ENCODE results near the gene PTPRT. TPM values are rescaled to one million over a fixed set of nuclear protein-coding genes. Genes with fewer than 3 reads are reported as not detected.

Gene PTPRT
- total and polyA plus RNA-seq, 2 experiments from 2014 or later: not detected

DNA sequence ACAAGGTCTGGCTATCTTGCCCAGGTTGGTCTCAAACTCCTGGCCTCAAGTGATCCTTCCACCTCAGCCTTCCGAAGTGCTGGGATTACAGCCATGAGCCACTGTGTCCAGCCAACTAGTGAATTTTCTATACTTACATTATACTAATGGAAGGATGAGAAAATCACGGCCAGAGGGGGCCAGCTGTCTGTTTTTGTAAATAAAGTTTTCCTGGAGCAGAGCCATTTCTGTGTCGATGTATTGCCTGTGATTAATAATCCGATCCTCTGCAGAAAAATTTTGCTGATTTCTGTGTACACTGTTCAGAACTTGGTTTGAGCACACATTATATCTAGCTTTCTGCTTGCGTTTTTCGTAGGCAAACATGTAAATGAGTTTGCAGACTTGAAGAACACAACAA is 28.8 kb downstream of the PTPRT start:
- no peaks in the 10 kb centered on the region for H3K4me1 Mint-ChIP-seq
- DNase-seq (ENCODE audit: low spot score) (no peak), ATAC-seq (no peak)
- H3K27me3 ChIP-seq (ENCODE audit: insufficient read depth): no peaks in the 10 kb centered on the region
- H3K4me3 Mint-ChIP-seq: no peak overlapping the region
- no peaks in the 10 kb centered on the region for H3K4me1 ChIP-seq (ENCODE audit: insufficient read depth)
- no peak overlapping the region for H3K4me2 ChIP-seq
- H3K9me2 ChIP-seq (ENCODE audit: insufficient read depth): no peaks in the 10 kb centered on the region
- TF ChIP-seq CREB1 (CRISPR knock-in tag; IDR thresholded peaks at IDR 0.05; ENCODE audit: low read depth): no peak
- H3K27ac ChIP-seq (ENCODE audit: low read depth): no peak overlapping the region
- no peaks in the 10 kb centered on the region for H3F3A ChIP-seq (replicated peaks; ENCODE audit: low read depth)
- peaks cover 18% of the 10 kb centered on the region; the same call in 2 of the 3 replicates for H3K36me3 Mint-ChIP-seq (ENCODE audit: low read depth)
- H3K36me3 ChIP-seq (ENCODE audit: insufficient read depth): no peaks in the 10 kb centered on the region
- no peak overlapping the region for H2AFZ ChIP-seq
- H4K20me1 ChIP-seq (replicated peaks; ENCODE audit: insufficient read depth): no peaks in the 10 kb centered on the region
- peaks cover 4% of the 10 kb centered on the region for H3K27me3 Mint-ChIP-seq (ENCODE audit: insufficient read depth, low read depth, poor library complexity)
- peaks cover 90% of the 10 kb centered on the region for H3K9me3 Mint-ChIP-seq
- no peak overlapping the region for H3K4me3 ChIP-seq
- no peak overlapping the region for H3K27ac Mint-ChIP-seq
- H3K79me2 ChIP-seq (replicated peaks; ENCODE audit: insufficient read depth): no peaks in the 10 kb centered on the region

DNA sequence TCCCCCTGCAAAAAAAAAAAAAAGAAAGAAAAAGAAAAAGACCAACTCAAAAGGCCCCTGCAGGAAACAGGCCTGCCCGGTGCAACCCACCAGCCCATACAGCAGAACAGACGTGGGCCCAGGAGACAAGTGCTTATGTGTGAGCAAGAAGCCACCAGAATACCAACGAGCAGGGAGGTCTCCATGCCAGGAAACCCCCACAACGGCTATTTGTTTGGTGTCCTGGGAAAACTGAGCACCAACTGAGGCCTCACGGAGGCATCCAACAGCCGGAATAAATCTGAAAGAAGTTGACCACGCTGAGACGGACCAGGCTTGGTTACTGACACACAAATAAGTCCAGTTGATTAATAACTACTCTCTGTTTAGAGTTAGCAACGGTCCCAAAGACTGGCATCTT is 29.7 kb downstream of the PTPRT start:
- no peaks in the 10 kb centered on the region for H3K79me2 ChIP-seq (replicated peaks; ENCODE audit: insufficient read depth)
- Mint-ChIP-seq H3K4me3 (no peak overlapping the region), H3K36me3 (ENCODE audit: low read depth) (peaks cover 17% of the 10 kb centered on the region; the same call in 2 of the 3 replicates), H3K9me3 (peaks cover 88% of the 10 kb centered on the region), H3K4me1 (no peaks in the 10 kb centered on the region), H3K27me3 (ENCODE audit: insufficient read depth, low read depth, poor library complexity) (peaks cover 4% of the 10 kb centered on the region), H3K27ac (no peak overlapping the region)
- ATAC-seq: no peak
- peaks cover under 1% of the 10 kb centered on the region; the same call in 1 of the 2 replicates for H3K36me3 ChIP-seq (ENCODE audit: insufficient read depth)
- H3K4me3 ChIP-seq: no peak overlapping the region
- no peak overlapping the region for H3K27ac ChIP-seq (ENCODE audit: low read depth)
- no peaks in the 10 kb centered on the region for H4K20me1 ChIP-seq (replicated peaks; ENCODE audit: insufficient read depth)
- no peak overlapping the region for H2AFZ ChIP-seq
- H3K27me3 ChIP-seq (ENCODE audit: insufficient read depth): no peaks in the 10 kb centered on the region
- H3K4me1 ChIP-seq (ENCODE audit: insufficient read depth): no peaks in the 10 kb centered on the region
- no peaks in the 10 kb centered on the region for H3K9me2 ChIP-seq (ENCODE audit: insufficient read depth)
- DNase-seq (ENCODE audit: low spot score): no peak
- no peak overlapping the region for H3K4me2 ChIP-seq
- H3F3A ChIP-seq (replicated peaks; ENCODE audit: low read depth): no peaks in the 10 kb centered on the region
- TF ChIP-seq POLR2AphosphoS5 (IDR thresholded peaks at IDR 0.05; ENCODE audit: low read depth) (no peak), STAT1 (IDR thresholded peaks at IDR 0.05; ENCODE audit: unreplicated experiment) (no peak), ZNF331 (CRISPR knock-in tag; IDR thresholded peaks at IDR 0.05; ENCODE audit: low read depth) (no peak), EZH2phosphoT487 (IDR thresholded peaks at IDR 0.05; ENCODE audit: unreplicated experiment) (no peak), NANOG (IDR thresholded peaks at IDR 0.05; ENCODE audit: borderline replicate concordance) (no peak), EZH2 (IDR thresholded peaks at IDR 0.05; ENCODE audit: low read depth, unreplicated experiment) (no peak), CREB1 (CRISPR knock-in tag; IDR thresholded peaks at IDR 0.05; ENCODE audit: low read depth) (no peak)
- TF ChIP-seq, protein P1, sequence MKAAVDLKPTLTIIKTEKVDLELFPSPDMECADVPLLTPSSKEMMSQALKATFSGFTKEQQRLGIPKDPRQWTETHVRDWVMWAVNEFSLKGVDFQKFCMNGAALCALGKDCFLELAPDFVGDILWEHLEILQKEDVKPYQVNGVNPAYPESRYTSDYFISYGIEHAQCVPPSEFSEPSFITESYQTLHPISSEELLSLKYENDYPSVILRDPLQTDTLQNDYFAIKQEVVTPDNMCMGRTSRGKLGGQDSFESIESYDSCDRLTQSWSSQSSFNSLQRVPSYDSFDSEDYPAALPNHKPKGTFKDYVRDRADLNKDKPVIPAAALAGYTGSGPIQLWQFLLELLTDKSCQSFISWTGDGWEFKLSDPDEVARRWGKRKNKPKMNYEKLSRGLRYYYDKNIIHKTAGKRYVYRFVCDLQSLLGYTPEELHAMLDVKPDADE (IDR thresholded peaks at IDR 0.05): no peak
- TF ChIP-seq, protein P2, sequence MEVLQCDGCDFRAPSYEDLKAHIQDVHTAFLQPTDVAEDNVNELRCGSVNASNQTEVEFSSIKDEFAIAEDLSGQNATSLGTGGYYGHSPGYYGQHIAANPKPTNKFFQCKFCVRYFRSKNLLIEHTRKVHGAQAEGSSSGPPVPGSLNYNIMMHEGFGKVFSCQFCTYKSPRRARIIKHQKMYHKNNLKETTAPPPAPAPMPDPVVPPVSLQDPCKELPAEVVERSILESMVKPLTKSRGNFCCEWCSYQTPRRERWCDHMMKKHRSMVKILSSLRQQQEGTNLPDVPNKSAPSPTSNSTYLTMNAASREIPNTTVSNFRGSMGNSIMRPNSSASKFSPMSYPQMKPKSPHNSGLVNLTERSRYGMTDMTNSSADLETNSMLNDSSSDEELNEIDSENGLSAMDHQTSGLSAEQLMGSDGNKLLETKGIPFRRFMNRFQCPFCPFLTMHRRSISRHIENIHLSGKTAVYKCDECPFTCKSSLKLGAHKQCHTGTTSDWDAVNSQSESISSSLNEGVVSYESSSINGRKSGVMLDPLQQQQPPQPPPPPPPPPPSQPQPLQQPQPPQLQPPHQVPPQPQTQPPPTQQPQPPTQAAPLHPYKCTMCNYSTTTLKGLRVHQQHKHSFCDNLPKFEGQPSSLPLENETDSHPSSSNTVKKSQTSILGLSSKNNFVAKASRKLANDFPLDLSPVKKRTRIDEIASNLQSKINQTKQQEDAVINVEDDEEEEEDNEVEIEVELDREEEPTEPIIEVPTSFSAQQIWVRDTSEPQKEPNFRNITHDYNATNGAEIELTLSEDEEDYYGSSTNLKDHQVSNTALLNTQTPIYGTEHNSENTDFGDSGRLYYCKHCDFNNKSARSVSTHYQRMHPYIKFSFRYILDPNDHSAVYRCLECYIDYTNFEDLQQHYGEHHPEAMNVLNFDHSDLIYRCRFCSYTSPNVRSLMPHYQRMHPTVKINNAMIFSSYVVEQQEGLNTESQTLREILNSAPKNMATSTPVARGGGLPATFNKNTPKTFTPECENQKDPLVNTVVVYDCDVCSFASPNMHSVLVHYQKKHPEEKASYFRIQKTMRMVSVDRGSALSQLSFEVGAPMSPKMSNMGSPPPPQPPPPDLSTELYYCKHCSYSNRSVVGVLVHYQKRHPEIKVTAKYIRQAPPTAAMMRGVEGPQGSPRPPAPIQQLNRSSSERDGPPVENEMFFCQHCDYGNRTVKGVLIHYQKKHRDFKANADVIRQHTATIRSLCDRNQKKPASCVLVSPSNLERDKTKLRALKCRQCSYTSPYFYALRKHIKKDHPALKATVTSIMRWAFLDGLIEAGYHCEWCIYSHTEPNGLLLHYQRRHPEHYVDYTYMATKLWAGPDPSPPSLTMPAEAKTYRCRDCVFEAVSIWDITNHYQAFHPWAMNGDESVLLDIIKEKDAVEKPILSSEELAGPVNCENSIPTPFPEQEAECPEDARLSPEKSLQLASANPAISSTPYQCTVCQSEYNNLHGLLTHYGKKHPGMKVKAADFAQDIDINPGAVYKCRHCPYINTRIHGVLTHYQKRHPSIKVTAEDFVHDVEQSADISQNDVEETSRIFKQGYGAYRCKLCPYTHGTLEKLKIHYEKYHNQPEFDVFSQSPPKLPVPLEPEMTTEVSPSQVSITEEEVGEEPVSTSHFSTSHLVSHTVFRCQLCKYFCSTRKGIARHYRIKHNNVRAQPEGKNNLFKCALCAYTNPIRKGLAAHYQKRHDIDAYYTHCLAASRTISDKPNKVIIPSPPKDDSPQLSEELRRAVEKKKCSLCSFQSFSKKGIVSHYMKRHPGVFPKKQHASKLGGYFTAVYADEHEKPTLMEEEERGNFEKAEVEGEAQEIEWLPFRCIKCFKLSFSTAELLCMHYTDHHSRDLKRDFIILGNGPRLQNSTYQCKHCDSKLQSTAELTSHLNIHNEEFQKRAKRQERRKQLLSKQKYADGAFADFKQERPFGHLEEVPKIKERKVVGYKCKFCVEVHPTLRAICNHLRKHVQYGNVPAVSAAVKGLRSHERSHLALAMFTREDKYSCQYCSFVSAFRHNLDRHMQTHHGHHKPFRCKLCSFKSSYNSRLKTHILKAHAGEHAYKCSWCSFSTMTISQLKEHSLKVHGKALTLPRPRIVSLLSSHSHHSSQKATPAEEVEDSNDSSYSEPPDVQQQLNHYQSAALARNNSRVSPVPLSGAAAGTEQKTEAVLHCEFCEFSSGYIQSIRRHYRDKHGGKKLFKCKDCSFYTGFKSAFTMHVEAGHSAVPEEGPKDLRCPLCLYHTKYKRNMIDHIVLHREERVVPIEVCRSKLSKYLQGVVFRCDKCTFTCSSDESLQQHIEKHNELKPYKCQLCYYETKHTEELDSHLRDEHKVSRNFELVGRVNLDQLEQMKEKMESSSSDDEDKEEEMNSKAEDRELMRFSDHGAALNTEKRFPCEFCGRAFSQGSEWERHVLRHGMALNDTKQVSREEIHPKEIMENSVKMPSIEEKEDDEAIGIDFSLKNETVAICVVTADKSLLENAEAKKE (CRISPR knock-in tag; IDR thresholded peaks at IDR 0.05): no peak
- TF ChIP-seq, protein P3, sequence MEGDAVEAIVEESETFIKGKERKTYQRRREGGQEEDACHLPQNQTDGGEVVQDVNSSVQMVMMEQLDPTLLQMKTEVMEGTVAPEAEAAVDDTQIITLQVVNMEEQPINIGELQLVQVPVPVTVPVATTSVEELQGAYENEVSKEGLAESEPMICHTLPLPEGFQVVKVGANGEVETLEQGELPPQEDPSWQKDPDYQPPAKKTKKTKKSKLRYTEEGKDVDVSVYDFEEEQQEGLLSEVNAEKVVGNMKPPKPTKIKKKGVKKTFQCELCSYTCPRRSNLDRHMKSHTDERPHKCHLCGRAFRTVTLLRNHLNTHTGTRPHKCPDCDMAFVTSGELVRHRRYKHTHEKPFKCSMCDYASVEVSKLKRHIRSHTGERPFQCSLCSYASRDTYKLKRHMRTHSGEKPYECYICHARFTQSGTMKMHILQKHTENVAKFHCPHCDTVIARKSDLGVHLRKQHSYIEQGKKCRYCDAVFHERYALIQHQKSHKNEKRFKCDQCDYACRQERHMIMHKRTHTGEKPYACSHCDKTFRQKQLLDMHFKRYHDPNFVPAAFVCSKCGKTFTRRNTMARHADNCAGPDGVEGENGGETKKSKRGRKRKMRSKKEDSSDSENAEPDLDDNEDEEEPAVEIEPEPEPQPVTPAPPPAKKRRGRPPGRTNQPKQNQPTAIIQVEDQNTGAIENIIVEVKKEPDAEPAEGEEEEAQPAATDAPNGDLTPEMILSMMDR (conservative IDR thresholded peaks at IDR 0.05; ENCODE audit: low read depth in 2 of 2): no peak
